OCI-LY1 (cell line): ENCODE data around the gene RAB40A.

ENCODE experiments used
- H2AFZ ChIP-seq: fragments of 200-600 bp; sonication (generic), shearing (Covaris generic); 2 replicates; pipeline ENCODE4 v1.6.0; 2014; ENCODE audit warnings: antibody characterized with exemption, mild to moderate bottlenecking, low read length
- H3F3A ChIP-seq: fragments of 200-600 bp; sonication (generic), shearing (Covaris generic); 2 replicates; pipeline ENCODE4 v1.6.0; 2014; ENCODE audit warnings: mild to moderate bottlenecking, antibody characterized with exemption, low read length, moderate library complexity; ENCODE audit not compliant: insufficient read depth
- H3K27ac ChIP-seq: fragments of 200-600 bp; sonication (generic); 2 replicates; pipeline ENCODE4 v1.5.1; 2014; ENCODE audit warnings: low read length, mixed run types, mild to moderate bottlenecking, low read depth; ENCODE audit not compliant: poor library complexity, severe bottlenecking
- H3K27me3 ChIP-seq: fragments of 200-600 bp; sonication (generic); 2 replicates; pipeline ENCODE4 v1.6.0; 2014; ENCODE audit warnings: antibody characterized with exemption, mild to moderate bottlenecking, low read length, moderate library complexity; ENCODE audit not compliant: insufficient read depth
- H3K36me3 ChIP-seq: fragments of 200-600 bp; sonication (generic); 2 replicates; pipeline ENCODE4 v1.6.1; 2014; ENCODE audit warnings: mild to moderate bottlenecking, antibody characterized with exemption, low read length, moderate library complexity, mixed read lengths; ENCODE audit not compliant: insufficient read depth
- H3K4me1 ChIP-seq: fragments of 200-600 bp; sonication (generic); 2 replicates; pipeline ENCODE4 v1.5.1; 2014; ENCODE audit warnings: mild to moderate bottlenecking, low read length, moderate library complexity; ENCODE audit not compliant: insufficient read depth, severe bottlenecking
- H3K4me2 ChIP-seq: fragments of 200-600 bp; sonication (generic), shearing (Covaris generic); 2 replicates; pipeline ENCODE4 v1.6.1; 2014; ENCODE audit warnings: low read length
- H3K4me3 ChIP-seq: fragments of 200-600 bp; sonication (generic); 2 replicates; pipeline ENCODE4 v1.5.1; 2014; ENCODE audit warnings: low read length, low read depth, mild to moderate bottlenecking, mixed read lengths; ENCODE audit not compliant: poor library complexity, severe bottlenecking
- H3K79me2 ChIP-seq: fragments of 200-600 bp; shearing (Covaris generic); 2 replicates; pipeline ENCODE4 v1.6.1; 2016; ENCODE audit warnings: mixed run types, low read length, mixed read lengths; ENCODE audit not compliant: insufficient read depth
- H3K9ac ChIP-seq: fragments of 200-600 bp; sonication (generic), shearing (Covaris generic); 2 replicates; pipeline ENCODE4 v1.6.1; 2014; ENCODE audit warnings: mild to moderate bottlenecking, low read length, mixed read lengths
- H3K9me2 ChIP-seq: fragments of 200-600 bp; sonication (generic), shearing (Covaris generic); 2 replicates; pipeline ENCODE4 v1.6.1; 2014; ENCODE audit warnings: low read depth, mild to moderate bottlenecking, low read length, mixed read lengths
- H3K9me3 ChIP-seq: fragments of 200-600 bp; shearing (Covaris generic); 2 replicates; pipeline ENCODE4 v1.6.1; 2014; ENCODE audit warnings: low read length, mixed read lengths
- H4K20me1 ChIP-seq: fragments of 200-600 bp; sonication (generic), shearing (Covaris generic); 2 replicates; pipeline ENCODE4 v1.6.0; 2016; ENCODE audit warnings: mild to moderate bottlenecking, low read length; ENCODE audit not compliant: insufficient read depth
- EZH2 ChIP-seq: fragments of 200-600 bp; sonication (generic), shearing (Covaris generic); IDR thresholded peaks from 2 replicates; pipeline ENCODE4 v1.8.0; 2017; ENCODE audit warnings: borderline replicate concordance, mixed run types, mild to moderate bottlenecking, antibody characterized with exemption, low read length, moderate library complexity, mixed read lengths
- TF ChIP-seq, protein P1 (sequence below): fragments of 200-600 bp; sonication (generic), shearing (Covaris generic); IDR thresholded peaks from 2 replicates; pipeline ENCODE4 v1.5.1; 2017; ENCODE audit warnings: mild to moderate bottlenecking, antibody characterized with exemption, low read length, moderate library complexity, mixed read lengths

The RAB40A gene

GRCh38 chrX:103513476-103514108, 5.7 kb downstream of the RAB40A start:
- no peak overlapping the region for H2AFZ ChIP-seq
- no peak overlapping the region for H3K27ac ChIP-seq
- no peak overlapping the region for H3K4me3 ChIP-seq
- no peak overlapping the region for H3K9ac ChIP-seq
- no peaks in the 10 kb centered on the region for H4K20me1 ChIP-seq
- no peak overlapping the region for H3K4me2 ChIP-seq
- H3K36me3 ChIP-seq: no peaks in the 10 kb centered on the region
- no peaks in the 10 kb centered on the region for H3K79me2 ChIP-seq
- H3K27me3 ChIP-seq: no peaks in the 10 kb centered on the region
- H3F3A ChIP-seq: no peaks in the 10 kb centered on the region
- H3K9me2 ChIP-seq: no peaks in the 10 kb centered on the region
- no peaks in the 10 kb centered on the region for H3K4me1 ChIP-seq
- no peaks in the 10 kb centered on the region for H3K9me3 ChIP-seq
- TF ChIP-seq EZH2: no peak
- TF ChIP-seq, protein P1, sequence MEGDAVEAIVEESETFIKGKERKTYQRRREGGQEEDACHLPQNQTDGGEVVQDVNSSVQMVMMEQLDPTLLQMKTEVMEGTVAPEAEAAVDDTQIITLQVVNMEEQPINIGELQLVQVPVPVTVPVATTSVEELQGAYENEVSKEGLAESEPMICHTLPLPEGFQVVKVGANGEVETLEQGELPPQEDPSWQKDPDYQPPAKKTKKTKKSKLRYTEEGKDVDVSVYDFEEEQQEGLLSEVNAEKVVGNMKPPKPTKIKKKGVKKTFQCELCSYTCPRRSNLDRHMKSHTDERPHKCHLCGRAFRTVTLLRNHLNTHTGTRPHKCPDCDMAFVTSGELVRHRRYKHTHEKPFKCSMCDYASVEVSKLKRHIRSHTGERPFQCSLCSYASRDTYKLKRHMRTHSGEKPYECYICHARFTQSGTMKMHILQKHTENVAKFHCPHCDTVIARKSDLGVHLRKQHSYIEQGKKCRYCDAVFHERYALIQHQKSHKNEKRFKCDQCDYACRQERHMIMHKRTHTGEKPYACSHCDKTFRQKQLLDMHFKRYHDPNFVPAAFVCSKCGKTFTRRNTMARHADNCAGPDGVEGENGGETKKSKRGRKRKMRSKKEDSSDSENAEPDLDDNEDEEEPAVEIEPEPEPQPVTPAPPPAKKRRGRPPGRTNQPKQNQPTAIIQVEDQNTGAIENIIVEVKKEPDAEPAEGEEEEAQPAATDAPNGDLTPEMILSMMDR: no peak

DNA sequence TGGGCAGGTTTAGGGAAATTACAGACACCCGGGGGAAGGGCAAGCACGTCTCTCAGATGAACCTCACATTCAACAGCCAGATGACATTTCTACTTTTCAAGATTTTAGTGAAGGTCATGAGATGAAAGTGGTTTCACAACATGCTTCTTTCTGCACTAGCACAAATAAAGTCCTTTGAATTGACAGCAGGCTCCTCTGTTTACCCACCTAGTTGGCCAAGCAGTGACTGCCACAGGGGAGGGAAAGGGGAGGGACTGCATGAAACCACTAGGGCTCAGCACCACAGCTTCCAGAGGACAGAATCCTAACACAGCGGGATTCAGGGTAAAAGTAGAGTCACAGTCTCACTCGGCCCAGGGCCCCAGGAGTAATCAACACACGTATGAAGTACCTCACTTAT, 6.2 kb downstream of the RAB40A start:
- no peaks in the 10 kb centered on the region for H3K9me2 ChIP-seq
- H4K20me1 ChIP-seq: no peaks in the 10 kb centered on the region
- no peaks in the 10 kb centered on the region for H3K27me3 ChIP-seq
- H3K79me2 ChIP-seq: no peaks in the 10 kb centered on the region
- H2AFZ ChIP-seq: no peak overlapping the region
- H3K4me3 ChIP-seq: no peak overlapping the region
- H3K36me3 ChIP-seq: no peaks in the 10 kb centered on the region
- H3K27ac ChIP-seq: no peak overlapping the region
- H3K9me3 ChIP-seq: no peaks in the 10 kb centered on the region
- no peaks in the 10 kb centered on the region for H3K4me1 ChIP-seq
- H3K9ac ChIP-seq: no peak overlapping the region
- TF ChIP-seq, protein P1: no peak
- no peak for TF ChIP-seq EZH2
- no peak overlapping the region for H3K4me2 ChIP-seq
- H3F3A ChIP-seq: no peaks in the 10 kb centered on the region

GRCh38 chrX:103510031-103510430, 9.3 kb downstream of the RAB40A start:
- Histone ChIP-seq H3F3A (no peaks in the 10 kb centered on the region), H4K20me1 (no peaks in the 10 kb centered on the region), H3K4me2 (no peak overlapping the region), H3K4me1 (no peaks in the 10 kb centered on the region), H3K4me3 (no peak overlapping the region), H3K27ac (no peak overlapping the region), H3K79me2 (no peaks in the 10 kb centered on the region), H3K9me2 (no peaks in the 10 kb centered on the region), H3K9ac (no peak overlapping the region), H3K27me3 (no peaks in the 10 kb centered on the region), H3K36me3 (no peaks in the 10 kb centered on the region), H3K9me3 (no peaks in the 10 kb centered on the region), H2AFZ (no peak overlapping the region)
- TF ChIP-seq, protein P1: no peak
- no peak for TF ChIP-seq EZH2
